GM12873 (cell line): ENCODE measurements around the gene SLC6A4.

ENCODE experiments used
- TF ChIP-seq, protein P1 (sequence below): IDR thresholded peaks from 2 replicates; pipeline ENCODE4 v1.5.1; 2012; ENCODE audit warnings: low read depth, mild to moderate bottlenecking, moderate library complexity, low read length, control low read depth; ENCODE audit not compliant: insufficient read depth; ENCODE audit errors: missing control alignments

Gene SLC6A4

DNA sequence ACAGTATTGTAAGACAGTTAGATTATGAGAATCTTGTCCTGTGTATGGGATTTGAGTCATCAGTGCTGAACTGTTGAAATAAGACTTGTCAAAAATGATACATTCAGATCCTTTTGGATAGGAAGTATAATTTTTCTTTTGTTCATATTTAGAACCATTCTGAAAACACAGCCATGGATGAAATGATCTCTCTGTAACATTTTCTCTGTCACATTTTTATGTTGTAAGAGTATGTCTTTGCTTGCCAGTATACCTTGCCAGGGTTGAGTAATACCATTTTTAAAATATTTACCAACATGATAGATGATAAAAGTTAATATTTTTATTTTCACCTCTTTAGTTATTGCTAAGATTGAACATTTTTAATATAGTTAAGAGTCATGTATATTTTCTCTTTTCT is 73.9 kb downstream of the SLC6A4 start:
- TF ChIP-seq, protein P1, sequence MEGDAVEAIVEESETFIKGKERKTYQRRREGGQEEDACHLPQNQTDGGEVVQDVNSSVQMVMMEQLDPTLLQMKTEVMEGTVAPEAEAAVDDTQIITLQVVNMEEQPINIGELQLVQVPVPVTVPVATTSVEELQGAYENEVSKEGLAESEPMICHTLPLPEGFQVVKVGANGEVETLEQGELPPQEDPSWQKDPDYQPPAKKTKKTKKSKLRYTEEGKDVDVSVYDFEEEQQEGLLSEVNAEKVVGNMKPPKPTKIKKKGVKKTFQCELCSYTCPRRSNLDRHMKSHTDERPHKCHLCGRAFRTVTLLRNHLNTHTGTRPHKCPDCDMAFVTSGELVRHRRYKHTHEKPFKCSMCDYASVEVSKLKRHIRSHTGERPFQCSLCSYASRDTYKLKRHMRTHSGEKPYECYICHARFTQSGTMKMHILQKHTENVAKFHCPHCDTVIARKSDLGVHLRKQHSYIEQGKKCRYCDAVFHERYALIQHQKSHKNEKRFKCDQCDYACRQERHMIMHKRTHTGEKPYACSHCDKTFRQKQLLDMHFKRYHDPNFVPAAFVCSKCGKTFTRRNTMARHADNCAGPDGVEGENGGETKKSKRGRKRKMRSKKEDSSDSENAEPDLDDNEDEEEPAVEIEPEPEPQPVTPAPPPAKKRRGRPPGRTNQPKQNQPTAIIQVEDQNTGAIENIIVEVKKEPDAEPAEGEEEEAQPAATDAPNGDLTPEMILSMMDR, result no peak

DNA sequence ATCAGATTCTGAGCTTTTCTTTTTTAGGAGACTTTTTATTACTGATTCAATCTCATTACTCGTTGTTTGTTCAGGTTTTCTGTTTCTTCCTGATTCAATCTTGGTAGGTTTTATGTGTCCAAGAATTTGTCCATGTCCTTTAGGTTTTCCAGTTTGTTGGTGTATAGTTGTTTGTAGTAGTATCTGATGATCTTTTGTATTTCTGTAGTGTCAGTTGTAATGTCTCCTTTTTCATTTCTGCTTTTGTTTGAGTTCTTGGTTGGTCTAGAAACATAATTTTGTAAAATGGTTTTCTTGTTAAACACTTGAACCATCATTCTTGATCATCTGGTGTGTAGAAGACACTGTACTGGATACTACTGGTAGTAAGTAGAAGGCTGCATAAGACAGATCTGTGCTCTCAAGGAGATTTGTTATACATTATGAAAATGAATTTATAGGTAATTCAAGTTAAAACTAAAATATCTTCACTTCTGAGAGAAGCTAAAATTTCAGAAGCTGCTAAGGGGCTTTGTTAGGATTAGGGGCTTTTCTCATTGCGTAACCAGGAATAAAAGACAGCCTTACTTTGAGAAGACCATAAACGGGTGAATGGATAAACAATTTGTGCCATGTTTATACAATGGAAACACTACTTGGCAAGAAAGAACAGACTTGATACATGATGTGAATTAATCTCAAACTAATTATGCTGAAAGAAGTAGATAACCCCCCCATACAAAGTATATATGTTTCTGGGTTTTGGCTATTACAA is 74.9 kb downstream of the SLC6A4 start:
- TF ChIP-seq, protein P1, result no peak

DNA sequence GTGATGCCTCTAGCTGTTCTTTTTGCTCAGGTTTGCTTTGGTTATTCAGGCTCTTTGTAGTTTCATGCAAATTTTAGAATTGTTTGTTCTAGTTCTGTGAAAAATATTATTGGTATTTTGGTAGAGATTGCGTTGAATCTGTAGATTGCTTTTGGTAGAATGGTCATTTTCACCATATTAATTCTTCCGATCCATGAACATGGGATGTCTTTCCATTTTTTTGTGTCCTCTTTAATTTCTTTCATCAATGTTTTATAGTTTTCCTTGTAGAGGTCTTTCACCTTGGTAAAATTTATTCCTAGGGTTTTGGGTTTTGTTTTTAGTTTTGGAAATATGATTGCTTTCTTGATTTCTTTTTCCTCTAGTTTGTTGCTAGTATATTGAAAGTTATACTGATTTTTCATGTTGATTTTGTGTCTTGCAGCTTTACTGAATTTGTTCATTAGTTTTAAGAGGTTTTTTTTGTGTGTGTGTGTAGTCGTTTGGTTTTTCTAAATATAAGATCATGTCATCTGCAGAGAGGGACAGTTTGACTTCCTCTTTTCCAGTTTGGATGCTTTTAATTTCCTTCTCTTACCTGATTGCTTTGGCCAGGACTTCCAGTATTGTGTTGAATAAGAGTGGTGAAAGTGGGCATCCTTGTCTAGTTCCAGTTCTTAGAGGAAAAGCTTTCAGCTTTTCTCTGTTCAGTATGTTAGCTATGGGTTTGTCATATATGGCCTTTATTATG is 76.4 kb downstream of the SLC6A4 start:
- TF ChIP-seq, protein P1, result no peak

DNA sequence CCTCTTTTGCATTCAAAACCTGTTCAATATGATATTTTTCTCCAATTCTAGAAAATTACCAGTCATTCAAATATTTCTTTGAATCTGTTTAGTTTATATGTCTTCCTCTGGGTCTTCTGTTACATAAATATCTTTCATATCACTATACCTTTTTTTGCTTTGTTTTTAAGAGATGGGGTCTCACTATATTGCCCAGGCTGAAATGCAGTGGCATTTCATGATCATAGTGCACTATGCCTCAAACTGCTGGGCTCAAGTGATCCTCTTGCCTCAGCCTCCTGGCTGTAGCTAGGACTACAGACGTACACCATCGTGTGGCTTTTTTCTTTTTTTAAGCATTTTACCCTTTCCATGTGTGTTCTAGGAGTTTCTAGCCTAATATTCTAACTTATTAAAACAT is 80.1 kb downstream of the SLC6A4 start:
- TF ChIP-seq, protein P1, result no peak

DNA sequence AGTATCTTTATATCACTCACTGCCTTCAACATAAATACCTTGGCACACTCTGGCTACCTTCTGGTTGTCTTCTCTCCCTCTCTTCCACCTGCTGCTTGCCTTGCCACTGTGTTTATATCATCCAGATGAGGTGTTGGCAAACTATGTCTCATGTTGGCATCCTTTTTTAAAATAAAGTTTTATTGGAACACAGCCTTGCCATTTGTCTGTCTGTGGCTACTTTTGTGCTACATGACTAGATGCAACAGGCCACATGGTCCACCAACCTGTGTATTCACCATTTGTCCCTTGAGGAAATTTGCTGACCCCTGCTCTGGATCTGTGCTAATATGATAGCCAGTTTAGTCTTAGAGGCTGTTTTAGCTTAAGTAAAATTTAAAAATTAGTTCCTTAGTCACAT is 82.0 kb downstream of the SLC6A4 start:
- TF ChIP-seq, protein P1, result no peak

DNA sequence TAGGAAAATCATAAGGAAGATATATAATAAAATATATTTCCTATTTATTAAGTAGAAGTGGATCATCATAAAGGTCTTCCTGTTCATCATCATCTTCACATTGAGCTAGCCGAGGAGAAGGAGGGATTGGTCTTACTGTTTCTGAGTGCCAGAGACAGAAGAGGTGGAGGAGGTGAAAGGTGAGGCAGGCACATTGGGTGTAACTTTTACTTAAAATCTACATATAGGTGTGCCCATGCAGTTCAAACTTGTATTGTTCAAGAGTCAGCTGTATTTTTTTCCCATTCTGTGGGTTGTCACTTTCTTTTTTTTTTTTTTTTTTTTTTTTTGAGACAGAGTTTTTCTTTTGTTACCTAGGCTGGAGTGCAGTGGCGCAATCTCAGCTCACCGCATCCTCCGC is 84.0 kb downstream of the SLC6A4 start:
- TF ChIP-seq, protein P1, result no peak

DNA sequence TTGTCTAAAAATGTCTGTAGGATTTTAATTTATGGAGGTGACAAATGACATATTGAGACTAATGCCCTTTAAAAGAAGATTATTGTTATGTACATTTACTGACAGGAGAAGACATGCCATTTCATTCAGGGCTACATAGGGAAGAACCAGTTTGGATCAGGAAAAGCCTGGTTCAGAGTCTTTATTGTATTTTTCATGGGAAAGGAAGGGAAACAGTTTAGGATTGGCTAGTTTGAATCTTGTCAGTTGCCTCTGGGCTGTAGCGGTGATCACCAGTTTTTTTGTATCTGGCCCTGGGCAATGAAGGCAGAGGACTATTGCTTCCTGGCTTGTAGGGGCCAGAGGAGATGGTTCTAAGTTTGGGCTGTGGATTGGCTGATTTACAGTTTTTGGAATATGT is 87.1 kb downstream of the SLC6A4 start:
- TF ChIP-seq, protein P1, result no peak
